Occipital lobe (tissue), 2 donors: ENCODE data around the gene C11orf87. TPM values are rescaled to one million over a fixed set of nuclear protein-coding genes. Genes with fewer than 3 reads are reported as not detected.

Experiments used
- DNase-seq: peaks from one replicate; lab custom pipeline; 2025; lab: John Stamatoyannopoulos, UW
- total RNA-seq: library from RNA; depleted of rRNA; stranded (reverse); fragments of >200 nt; gene quantifications from one replicate; pipeline ENCODE4 v1.2.3, GENCODE V29; 2014

C11orf87 gene
- total RNA-seq, 1 donor from 2014 or later, result 29.8 TPM

GRCh38 chr11:109439684-109440083, 17.7 kb downstream of the C11orf87 start:
- no peak for DNase-seq

- DNase-seq, result no peak
These were observed 21.1 kb downstream of the C11orf87 start for GRCh38 chr11:109443052-109443451.

GRCh38 chr11:109454857-109455256, 32.9 kb downstream of the C11orf87 start:
- no peak for DNase-seq
